NCI-H2029 (cell line): ENCODE measurements around the gene SMYD1.
"Not testable (repeated sequence)": the region's sequence is repeated elsewhere in the genome, so short reads cannot be mapped to it uniquely, and the experiment has no call there.

ENCODE experiments used
- DNase-seq: peaks from one replicate; lab custom pipeline; 2025; lab: John Stamatoyannopoulos, UW

Gene SMYD1

GRCh38 chr2:88067598-88067997 is at the start of gene SMYD1:
Gene SMYD1, plus strand, starts transcription at chr2:88067825. Its CDS starts 40 bp downstream, at chr2:88067865.
- no peak for DNase-seq

DNA sequence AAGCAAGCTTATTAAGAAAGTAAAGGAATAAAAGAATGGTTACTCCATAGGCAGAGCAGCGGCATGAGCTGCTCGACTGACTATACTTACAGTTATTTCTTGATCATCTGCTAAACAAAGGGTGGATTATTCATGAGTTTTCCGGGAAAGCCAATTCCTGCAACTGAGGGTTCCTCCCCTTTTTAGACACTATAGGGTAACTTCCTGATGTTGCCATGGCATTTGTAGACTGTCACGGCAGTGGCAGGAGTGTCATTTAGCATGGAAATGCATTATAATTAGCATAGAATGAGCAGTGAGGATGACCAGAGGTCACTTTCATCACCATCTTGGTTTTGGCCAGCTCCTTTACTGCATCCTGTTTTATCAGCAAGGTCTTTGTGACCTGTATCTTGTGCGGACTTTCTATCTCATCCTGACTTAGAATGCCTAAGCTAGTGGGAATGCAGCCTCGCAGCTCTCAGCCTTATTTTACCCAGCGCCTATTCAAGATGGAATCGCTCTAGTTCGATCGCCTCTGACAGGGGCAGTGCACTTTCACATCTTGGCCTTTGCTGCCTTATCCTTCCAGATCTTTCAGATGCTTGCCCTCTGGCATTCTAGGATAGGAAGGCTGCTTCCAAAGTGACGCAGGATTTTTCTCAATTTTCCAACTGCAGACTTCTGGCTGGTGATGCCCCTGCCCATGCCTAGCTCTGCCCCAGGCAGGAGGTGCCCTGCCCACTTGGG is 49.4 kb upstream of the SMYD1 start:
- DNase-seq, result not testable (repeated sequence)

DNA sequence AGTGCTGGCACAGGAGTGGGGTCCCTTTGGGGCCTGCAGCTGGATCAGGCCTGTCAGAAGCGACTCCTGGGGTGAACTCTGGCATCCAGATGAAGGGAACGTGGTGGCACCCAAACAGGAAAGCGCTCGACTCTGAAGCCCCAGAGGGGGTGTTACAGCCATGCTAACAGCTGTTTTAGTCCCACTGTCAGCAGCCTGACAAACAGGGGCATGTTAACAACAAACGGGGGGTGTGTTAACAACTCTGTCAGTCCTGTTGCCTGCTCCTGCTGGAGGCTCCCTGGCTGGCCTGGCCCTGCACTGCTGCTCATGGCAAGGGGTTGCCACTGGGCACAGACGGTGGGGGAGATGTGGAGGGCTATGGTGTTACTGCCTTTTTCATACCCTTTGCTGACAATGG is 48.7 kb upstream of the SMYD1 start:
- DNase-seq, result no peak

DNA sequence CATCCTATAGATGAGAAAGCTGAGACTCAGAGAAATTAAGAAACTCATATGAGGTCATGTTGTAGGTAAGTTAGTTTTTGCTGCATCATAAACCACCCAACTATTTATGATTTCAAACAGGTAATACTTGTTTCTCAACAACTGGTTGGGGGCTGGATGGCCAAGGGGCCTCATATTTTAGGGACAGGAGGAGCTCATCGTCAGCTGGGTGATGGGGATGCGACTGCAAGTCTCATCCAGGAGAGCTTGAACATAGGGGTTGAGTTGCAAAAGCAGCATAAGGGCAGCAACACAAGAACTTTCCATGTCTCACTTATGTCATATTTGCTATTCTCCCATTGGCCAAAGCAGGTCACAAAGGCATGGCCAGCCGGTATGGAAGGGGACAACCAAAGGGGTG is 47.6 kb upstream of the SMYD1 start:
- no peak for DNase-seq

- no peak for DNase-seq
These were observed 45.0 kb upstream of the SMYD1 start for GRCh38 chr2:88022669-88022921.

GRCh38 chr2:88024509-88024908 is 43.1 kb upstream of the SMYD1 start:
- no peak for DNase-seq

GRCh38 chr2:88027697-88028389 is 39.8 kb upstream of the SMYD1 start:
- DNase-seq, result no peak

- DNase-seq, result no peak
These were observed 38.7 kb upstream of the SMYD1 start for GRCh38 chr2:88028931-88029330.

DNA sequence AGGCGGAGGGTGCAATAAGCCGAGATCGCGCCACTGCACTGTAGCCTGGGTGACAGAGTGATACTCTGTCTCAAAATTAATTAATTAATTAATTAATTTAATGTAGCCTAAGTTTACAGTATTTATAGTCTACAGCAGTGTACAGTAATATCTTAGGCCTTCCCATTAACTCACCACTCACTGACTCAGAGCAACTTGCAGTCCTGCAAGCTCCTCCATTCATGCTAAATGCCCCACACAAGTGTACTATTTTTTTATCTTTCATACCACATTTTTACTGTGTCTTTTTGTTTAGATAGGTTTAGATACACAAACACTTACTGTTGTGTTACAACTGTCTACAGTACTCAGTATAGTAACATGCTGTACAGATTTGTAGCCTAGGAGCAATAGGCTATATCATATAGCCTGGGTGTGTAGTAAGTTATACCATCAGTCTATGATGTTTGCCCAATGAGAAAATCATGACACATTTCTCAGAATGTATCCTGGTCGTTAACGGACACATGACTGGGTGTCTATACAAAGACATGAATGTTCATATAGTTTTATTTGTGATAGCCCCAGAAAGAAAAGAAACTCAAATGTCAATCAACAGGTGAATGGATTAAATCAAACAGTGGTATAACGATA is 35.4 kb upstream of the SMYD1 start:
- DNase-seq, result no peak

DNA sequence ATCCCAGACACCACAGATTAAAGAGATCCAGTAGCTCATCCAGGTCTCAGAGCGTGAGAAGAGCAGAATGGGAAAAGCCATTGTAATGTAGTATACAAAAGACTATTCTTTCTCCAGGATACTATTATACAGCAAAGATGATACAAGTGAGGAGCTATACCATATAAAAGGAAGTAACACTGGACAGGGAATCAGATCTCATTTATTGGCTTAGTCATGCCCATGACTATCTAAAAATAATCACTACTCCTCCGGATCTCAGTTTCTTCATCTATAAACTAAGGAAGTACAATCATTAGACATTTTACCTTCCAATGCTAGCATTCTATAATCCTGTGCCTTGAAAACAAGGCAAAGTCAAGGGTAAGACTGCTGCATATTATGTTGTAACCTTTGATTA is 31.4 kb upstream of the SMYD1 start:
- no peak for DNase-seq

GRCh38 chr2:88036606-88037005 is 31.0 kb upstream of the SMYD1 start:
- DNase-seq, result no peak

- no peak for DNase-seq
These were observed 29.1 kb upstream of the SMYD1 start for GRCh38 chr2:88038263-88039105.

GRCh38 chr2:88042476-88042875 is 25.1 kb upstream of the SMYD1 start:
- DNase-seq, result no peak

DNA sequence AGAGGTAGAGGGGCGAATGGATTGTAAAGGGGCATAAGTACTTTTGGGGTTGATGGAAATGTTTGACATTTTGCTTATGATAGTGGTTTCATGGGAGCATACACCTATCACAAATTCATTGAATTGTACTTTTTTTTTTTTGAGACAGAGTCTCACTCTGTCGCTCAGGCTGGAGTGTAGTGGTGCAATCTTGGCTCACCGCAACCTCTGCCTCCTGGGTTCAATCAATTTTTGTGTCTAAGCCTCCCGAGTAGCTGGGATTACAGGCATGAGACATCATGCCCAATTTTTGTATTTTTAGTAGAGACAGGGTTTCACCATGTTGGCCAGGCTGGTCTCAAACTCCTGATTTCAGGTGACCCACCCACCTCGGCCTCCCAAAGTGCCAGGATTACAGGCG is 22.1 kb upstream of the SMYD1 start:
- not testable (repeated sequence) for DNase-seq

GRCh38 chr2:88048541-88048940 is 19.1 kb upstream of the SMYD1 start:
- no peak for DNase-seq

- DNase-seq, result no peak
These were observed 18.0 kb upstream of the SMYD1 start for GRCh38 chr2:88049622-88050021.

DNA sequence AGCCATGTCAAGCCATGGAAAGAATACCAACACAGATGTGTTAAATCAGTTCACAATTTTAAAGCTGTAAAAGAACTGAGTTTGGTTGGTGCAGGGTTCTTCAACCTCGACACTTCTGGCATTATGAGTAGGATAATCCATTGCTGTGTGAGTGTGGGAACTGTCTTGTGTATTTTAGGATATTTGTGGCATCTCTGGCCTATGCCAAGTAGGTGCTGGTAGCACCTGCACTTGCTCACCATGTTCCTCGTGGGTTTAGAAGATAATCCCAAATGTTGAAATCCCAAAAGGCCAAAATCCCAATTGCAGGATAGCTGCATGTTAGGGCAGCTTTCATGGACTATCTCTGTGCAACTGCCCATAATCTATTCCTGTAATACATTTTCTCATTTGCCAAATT is 15.8 kb upstream of the SMYD1 start:
- no peak for DNase-seq

DNA sequence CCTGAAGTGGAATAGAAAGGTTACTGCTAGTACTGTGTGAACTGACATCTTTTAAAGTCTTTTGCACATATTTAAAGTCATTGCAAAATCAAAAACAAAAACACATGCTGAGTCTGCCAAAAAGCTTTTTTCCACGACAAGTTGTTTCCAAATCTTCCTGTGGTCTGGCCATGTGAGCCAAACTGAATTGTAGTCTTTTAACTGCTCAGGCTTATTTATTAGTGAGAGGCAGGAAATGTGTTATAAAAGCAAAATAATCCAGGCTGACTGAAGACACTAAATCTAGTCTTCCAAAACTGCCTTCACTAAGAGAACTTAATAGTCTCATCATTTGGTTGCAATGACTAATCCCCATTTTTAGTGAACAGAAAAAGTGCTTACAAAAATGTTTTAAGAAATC is 14.3 kb upstream of the SMYD1 start:
- DNase-seq, result no peak

DNA sequence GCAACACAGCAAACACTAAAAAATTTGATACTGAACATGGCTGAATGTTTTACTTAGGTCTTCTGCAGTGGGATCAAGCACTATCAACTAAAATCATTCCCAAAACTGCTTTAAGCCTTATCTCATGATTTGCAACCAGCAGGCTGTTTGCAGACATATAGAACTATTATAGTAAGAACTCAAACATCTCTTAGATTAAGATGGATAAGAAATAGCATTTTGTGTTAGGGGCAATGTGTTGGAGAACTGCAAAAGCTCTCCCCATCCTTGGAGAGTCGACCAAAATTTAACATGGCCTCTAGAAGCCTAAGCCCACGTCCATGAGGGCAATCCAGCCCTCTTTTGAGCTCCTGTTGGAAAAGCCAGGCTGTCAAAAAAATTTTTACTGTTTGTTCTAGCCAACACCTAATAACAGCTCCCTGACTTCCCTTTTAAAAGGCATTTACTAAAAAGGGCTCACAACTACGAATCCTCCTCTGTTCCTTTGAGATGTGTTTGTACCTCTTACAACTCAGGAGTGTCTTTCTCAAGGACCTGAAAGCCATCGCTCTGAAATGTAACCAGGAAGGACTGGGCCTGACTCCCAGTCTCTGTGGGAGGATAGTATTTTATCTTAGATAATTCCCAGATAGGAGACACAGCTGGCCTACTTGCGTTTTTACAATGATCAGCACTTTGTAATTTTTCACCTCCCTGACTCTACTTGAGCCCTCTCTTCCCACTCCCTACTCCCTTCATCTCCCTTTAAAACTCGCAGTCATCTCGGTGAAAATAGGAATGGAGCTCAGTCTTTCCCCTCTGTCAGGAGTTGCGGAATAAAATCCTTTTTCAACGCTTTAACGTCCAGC is 13.5 kb upstream of the SMYD1 start:
- DNase-seq, result no peak

DNA sequence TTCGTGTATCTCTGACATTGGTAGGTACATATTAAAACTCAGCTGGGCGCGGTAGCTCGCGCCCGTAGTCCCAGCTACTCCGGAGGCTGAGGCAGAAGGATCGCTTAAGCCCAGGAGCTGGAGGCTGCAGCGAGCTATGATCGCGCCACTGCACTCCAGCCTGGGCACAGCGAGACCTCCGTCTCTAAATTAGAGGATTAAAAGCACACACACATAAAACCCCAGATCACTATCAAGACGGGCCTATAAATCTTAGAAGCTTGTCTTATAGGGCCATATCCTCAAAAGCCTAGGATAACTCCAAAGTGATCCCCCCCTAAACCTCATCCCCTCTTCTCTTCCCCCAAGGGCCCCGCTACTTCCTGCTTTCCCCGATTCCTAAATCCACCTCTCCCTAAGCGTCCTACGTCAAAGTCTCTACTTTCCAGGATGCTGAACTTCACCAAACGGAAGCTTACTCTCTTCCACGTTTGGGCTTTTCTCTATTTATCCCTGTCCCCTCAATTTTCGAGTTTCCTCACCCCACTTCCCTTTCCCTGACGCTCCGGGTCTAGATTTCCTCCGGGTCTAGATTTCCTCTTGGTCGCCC is 12.7 kb upstream of the SMYD1 start:
- DNase-seq, result no peak

DNA sequence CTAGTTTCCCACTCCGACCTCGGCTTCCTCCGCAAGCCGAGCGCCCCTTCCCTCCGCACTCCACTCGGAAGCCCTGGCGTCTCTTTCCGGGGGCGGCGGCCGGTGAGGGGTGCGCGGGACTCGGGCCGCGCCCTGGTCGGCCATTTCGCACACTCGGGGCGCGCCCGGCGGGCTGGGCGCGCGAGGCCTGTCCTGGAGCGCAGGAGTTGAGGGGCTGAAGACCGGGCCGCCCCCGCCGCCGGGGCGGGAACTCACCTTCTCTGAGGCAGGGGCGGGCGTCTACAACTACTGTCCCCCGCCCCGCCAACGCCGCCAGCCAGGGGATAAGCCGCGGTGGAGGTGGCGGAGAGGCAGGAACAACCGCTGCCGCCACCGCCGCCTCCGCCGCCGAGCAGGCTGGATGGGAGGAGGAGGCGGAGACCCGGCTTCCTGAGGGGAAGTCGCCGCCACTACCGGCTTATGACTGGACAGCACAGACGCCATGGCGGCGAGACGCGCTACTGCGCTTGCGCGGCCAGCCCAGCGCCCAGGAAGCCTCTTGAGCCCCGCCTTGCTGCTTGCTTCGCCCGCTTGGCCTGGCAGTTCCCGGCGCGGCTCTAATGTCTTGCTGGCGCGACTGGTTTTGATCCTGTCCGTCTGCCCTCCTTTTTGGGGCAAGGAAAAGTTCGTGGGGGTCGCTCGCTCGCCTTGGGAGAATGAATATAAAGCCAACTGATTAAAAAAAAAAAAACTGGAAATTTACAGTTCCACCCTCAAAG is 12.1 kb upstream of the SMYD1 start, which contains the start of gene KRCC1:
Gene KRCC1, minus strand, starts transcription at position 413 of the 758 bp plus-strand sequence. CDS start 27,220 bp downstream, outside the sequence.
- peak; percentile 86 for DNase-seq
